ENCODE data around the gene IPO13.

DNA sequence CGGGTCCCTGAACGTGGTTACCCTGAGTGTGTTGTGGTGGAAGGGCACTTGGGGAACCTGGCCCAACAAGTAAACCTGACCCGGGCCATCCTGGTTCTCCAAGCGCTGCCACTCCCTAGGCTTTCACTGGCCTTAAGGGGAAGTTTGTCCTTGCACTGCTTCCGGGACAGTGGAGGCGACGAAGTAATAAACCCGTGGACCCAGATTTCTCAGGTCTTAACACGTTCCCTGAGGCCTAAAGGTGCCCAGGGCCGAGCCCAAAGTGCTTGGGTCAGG lies 44.4 kb downstream of the IPO13 start:
- TF ChIP-seq POLR2A (IDR thresholded peaks at IDR 0.05): no peak
- TF ChIP-seq, protein P1, sequence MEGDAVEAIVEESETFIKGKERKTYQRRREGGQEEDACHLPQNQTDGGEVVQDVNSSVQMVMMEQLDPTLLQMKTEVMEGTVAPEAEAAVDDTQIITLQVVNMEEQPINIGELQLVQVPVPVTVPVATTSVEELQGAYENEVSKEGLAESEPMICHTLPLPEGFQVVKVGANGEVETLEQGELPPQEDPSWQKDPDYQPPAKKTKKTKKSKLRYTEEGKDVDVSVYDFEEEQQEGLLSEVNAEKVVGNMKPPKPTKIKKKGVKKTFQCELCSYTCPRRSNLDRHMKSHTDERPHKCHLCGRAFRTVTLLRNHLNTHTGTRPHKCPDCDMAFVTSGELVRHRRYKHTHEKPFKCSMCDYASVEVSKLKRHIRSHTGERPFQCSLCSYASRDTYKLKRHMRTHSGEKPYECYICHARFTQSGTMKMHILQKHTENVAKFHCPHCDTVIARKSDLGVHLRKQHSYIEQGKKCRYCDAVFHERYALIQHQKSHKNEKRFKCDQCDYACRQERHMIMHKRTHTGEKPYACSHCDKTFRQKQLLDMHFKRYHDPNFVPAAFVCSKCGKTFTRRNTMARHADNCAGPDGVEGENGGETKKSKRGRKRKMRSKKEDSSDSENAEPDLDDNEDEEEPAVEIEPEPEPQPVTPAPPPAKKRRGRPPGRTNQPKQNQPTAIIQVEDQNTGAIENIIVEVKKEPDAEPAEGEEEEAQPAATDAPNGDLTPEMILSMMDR (IDR thresholded peaks at IDR 0.05 in 8 of 11, conservative IDR thresholded peaks at IDR 0.05 in 3 of 11): no peak
- TF ChIP-seq POLR2AphosphoS5 (IDR thresholded peaks at IDR 0.05): no peak

All from spleen (tissue), 7 donors.